Liver (tissue), 3 donors: ENCODE measurements around the gene WWC2.

Experiments used
- CTCF ChIP-seq: fragments of 150-350 bp; IDR thresholded peaks from 2 replicates; pipeline ENCODE4 v1.5.1; 2017; ENCODE audit warnings: improper control_type of control experiment, low read depth, low read length; ENCODE audit not compliant: missing input control
- GABPA ChIP-seq, 2 donors: IDR thresholded peaks in 1 of 2; conservative IDR thresholded peaks in 1 of 2; 2 replicates each; pipeline ENCODE4 v1.6.1; 2016; ENCODE audit warnings: antibody characterized with exemption in 2 of 2, mild to moderate bottlenecking in 1 of 2, moderate library complexity in 1 of 2
- NR2F2 ChIP-seq: IDR thresholded peaks from 2 replicates; pipeline ENCODE4 v1.6.1; 2016; ENCODE audit warnings: antibody characterized with exemption
- TAF1 ChIP-seq: conservative IDR thresholded peaks from 2 replicates; pipeline ENCODE4 v1.6.1; 2016; ENCODE audit warnings: antibody characterized with exemption, mild to moderate bottlenecking
- YY1 ChIP-seq: IDR thresholded peaks from 2 replicates; pipeline ENCODE4 v1.6.1; 2016; ENCODE audit warnings: antibody characterized with exemption, mild to moderate bottlenecking
- donor health status: healthy.
- donor health status: healthy.

- TF ChIP-seq CTCF, result no peak
- no peak for TF ChIP-seq YY1
- TF ChIP-seq TAF1, result no peak
- no peak for TF ChIP-seq GABPA (IDR thresholded peaks at IDR 0.05 in 1 of 2, conservative IDR thresholded peaks at IDR 0.05 in 1 of 2)
- no peak for TF ChIP-seq NR2F2
Measured at GRCh38 chr4:183318656-183319055, 219.6 kb downstream of the WWC2 start.
